Measurements from ENCODE around the gene CDC20B.
"Not testable (repeated sequence)": the region's sequence is repeated elsewhere in the genome, so short reads cannot be mapped to it uniquely, and the experiment has no call there.

CDC20B gene

DNA sequence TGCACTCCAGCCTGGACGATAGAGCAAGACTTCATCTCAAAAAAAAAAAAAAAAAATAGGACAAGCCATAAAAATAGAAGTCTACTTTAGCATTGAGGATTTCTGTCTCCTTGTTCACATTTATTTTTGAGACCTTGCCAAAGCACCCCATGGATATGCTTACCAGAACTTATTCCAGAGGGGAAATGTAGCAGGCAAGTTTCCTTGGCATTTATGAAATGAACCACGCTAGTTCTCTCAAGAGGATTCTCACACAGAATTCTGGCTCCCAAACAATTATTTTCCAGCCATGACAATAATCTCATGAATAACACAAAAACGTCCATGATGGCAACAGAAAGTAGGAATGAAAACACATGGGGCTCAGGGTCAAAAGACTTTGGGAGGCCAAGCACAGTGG lies 36.5 kb downstream of the CDC20B start:
- H3K9me3 ChIP-seq (ENCODE audit: control insufficient read depth in 2 of 2, low read length in 2 of 2) = no peaks in the 10 kb centered on the region
- no peaks in the 10 kb centered on the region for H3K36me3 ChIP-seq (ENCODE audit: control insufficient read depth in 2 of 2, insufficient read depth in 2 of 2, low read length in 2 of 2)
- H3K4me3 ChIP-seq (ENCODE audit: low read length in 2 of 2) = no peak overlapping the region
- H3K9ac ChIP-seq (ENCODE audit: low read length in 2 of 2) = no peak overlapping the region
- H3K27me3 ChIP-seq (ENCODE audit: control insufficient read depth in 1 of 2, insufficient read depth in 2 of 2, low read length in 2 of 2) = peaks cover 0 to 2% of the 10 kb centered on the region in 2 donors
- no peak overlapping the region for H3K27ac ChIP-seq (ENCODE audit: low read length)
- no peaks in the 10 kb centered on the region for H3K4me1 ChIP-seq (ENCODE audit: control insufficient read depth, insufficient read depth, low read length)

GRCh38 chr5:55134053-55134722 lies 38.8 kb downstream of the CDC20B start:
- no peaks in the 10 kb centered on the region for H3K36me3 ChIP-seq (ENCODE audit: control insufficient read depth in 2 of 2, insufficient read depth in 2 of 2, low read length in 2 of 2)
- H3K27me3 ChIP-seq (ENCODE audit: control insufficient read depth in 1 of 2, insufficient read depth in 2 of 2, low read length in 2 of 2) = peaks cover 0 to 2% of the 10 kb centered on the region in 2 donors
- H3K4me1 ChIP-seq (ENCODE audit: control insufficient read depth, insufficient read depth, low read length) = no peaks in the 10 kb centered on the region

GRCh38 chr5:55123365-55123764 lies 49.6 kb downstream of the CDC20B start:
- Histone ChIP-seq H3K9me3 (ENCODE audit: control insufficient read depth in 2 of 2, low read length in 2 of 2) (peaks cover 0 to 4% of the 10 kb centered on the region in 2 donors), H3K4me3 (ENCODE audit: low read length in 2 of 2) (no peak overlapping the region), H3K27ac (ENCODE audit: low read length) (no peak overlapping the region), H3K27me3 (ENCODE audit: control insufficient read depth in 1 of 2, insufficient read depth in 2 of 2, low read length in 2 of 2) (no peaks in the 10 kb centered on the region), H3K4me1 (ENCODE audit: control insufficient read depth, insufficient read depth, low read length) (no peaks in the 10 kb centered on the region), H3K36me3 (ENCODE audit: control insufficient read depth in 2 of 2, insufficient read depth in 2 of 2, low read length in 2 of 2) (no peaks in the 10 kb centered on the region), H3K9ac (ENCODE audit: low read length in 2 of 2) (no peak overlapping the region)

More at GRCh38 chr5:55134053-55134722, 38.8 kb downstream of the CDC20B start:
- Histone ChIP-seq H3K4me3 (ENCODE audit: low read length in 2 of 2) (no peak overlapping the region), H3K9me3 (ENCODE audit: control insufficient read depth in 2 of 2, low read length in 2 of 2) (peaks cover 0 to 3% of the 10 kb centered on the region in 2 donors), H3K9ac (ENCODE audit: low read length in 2 of 2) (no peak overlapping the region), H3K27ac (ENCODE audit: low read length) (no peak overlapping the region)

- H3K4me1 ChIP-seq (ENCODE audit: control insufficient read depth, insufficient read depth, low read length) = no peaks in the 10 kb centered on the region
- no peaks in the 10 kb centered on the region for H3K27me3 ChIP-seq (ENCODE audit: control insufficient read depth in 1 of 2, insufficient read depth in 2 of 2, low read length in 2 of 2)
- H3K9me3 ChIP-seq (ENCODE audit: control insufficient read depth in 2 of 2, low read length in 2 of 2) = peaks cover 0 to 4% of the 10 kb centered on the region in 2 donors
- no peak overlapping the region for H3K4me3 ChIP-seq (ENCODE audit: low read length in 2 of 2)
- H3K9ac ChIP-seq (ENCODE audit: low read length in 2 of 2) = no peak overlapping the region
- no peak overlapping the region for H3K27ac ChIP-seq (ENCODE audit: low read length)
- H3K36me3 ChIP-seq (ENCODE audit: control insufficient read depth in 2 of 2, insufficient read depth in 2 of 2, low read length in 2 of 2) = no peaks in the 10 kb centered on the region
Measured at GRCh38 chr5:55114061-55114460, 58.9 kb downstream of the CDC20B start.

DNA sequence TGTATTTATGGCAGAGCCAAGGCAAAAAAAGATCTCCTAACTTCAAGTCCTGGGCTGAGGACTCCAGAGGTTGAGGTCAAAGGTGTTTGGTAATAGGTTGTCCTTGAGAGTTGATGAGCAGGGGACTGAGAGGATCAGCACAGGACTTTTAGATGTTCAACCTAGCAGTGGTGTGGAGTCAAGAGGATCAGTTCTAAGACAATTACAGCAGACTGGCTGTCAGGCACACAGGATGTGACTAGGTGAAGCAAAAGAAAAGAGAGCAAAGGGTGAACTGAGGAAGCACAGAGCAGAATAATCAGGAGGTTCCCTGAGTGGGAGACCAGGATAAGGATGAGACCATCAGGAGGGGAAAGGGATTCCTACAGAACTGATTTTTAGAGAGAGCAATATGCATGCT lies 59.6 kb downstream of the CDC20B start:
- H3K4me3 ChIP-seq (ENCODE audit: low read length in 2 of 2) = no peak overlapping the region
- no peaks in the 10 kb centered on the region for H3K4me1 ChIP-seq (ENCODE audit: control insufficient read depth, insufficient read depth, low read length)
- H3K9ac ChIP-seq (ENCODE audit: low read length in 2 of 2) = no peak overlapping the region
- no peaks in the 10 kb centered on the region for H3K36me3 ChIP-seq (ENCODE audit: control insufficient read depth in 2 of 2, insufficient read depth in 2 of 2, low read length in 2 of 2)
- no peak overlapping the region for H3K27ac ChIP-seq (ENCODE audit: low read length)
- no peaks in the 10 kb centered on the region for H3K27me3 ChIP-seq (ENCODE audit: control insufficient read depth in 1 of 2, insufficient read depth in 2 of 2, low read length in 2 of 2)
- no peaks in the 10 kb centered on the region for H3K9me3 ChIP-seq (ENCODE audit: control insufficient read depth in 2 of 2, low read length in 2 of 2)

GRCh38 chr5:55110217-55110616 lies 62.8 kb downstream of the CDC20B start:
- no peak overlapping the region for H3K27ac ChIP-seq (ENCODE audit: low read length)
- H3K36me3 ChIP-seq (ENCODE audit: control insufficient read depth in 2 of 2, insufficient read depth in 2 of 2, low read length in 2 of 2) = no peaks in the 10 kb centered on the region
- H3K4me1 ChIP-seq (ENCODE audit: control insufficient read depth, insufficient read depth, low read length) = no peaks in the 10 kb centered on the region
- H3K27me3 ChIP-seq (ENCODE audit: control insufficient read depth in 1 of 2, insufficient read depth in 2 of 2, low read length in 2 of 2) = no peaks in the 10 kb centered on the region
- no peaks in the 10 kb centered on the region for H3K9me3 ChIP-seq (ENCODE audit: control insufficient read depth in 2 of 2, low read length in 2 of 2)
- no peak overlapping the region for H3K9ac ChIP-seq (ENCODE audit: low read length in 2 of 2)
- H3K4me3 ChIP-seq (ENCODE audit: low read length in 2 of 2) = no peak overlapping the region

DNA sequence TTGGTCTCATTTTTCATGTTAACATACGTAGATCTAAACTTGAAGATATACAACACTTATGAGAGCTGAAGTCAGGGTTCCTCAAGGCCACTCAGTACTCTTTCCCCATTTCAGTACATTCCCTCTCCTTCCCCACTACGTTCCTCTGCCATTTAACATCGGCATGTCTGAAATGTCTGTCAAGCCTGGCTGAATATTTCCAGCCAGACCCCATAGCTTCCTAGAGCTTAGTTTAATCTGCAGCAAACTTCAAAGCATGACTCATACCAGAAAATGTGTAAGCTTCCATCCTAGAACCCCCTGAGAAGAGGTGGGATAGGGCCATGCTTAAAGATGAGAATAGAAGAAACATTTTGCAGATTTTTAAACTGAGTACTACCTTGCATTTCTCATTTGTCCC lies 64.3 kb downstream of the CDC20B start:
- no peak overlapping the region for H3K9ac ChIP-seq (ENCODE audit: low read length in 2 of 2)
- H3K27me3 ChIP-seq (ENCODE audit: control insufficient read depth in 1 of 2, insufficient read depth in 2 of 2, low read length in 2 of 2) = no peaks in the 10 kb centered on the region
- no peak overlapping the region for H3K4me3 ChIP-seq (ENCODE audit: low read length in 2 of 2)
- H3K4me1 ChIP-seq (ENCODE audit: control insufficient read depth, insufficient read depth, low read length) = no peaks in the 10 kb centered on the region
- no peaks in the 10 kb centered on the region for H3K9me3 ChIP-seq (ENCODE audit: control insufficient read depth in 2 of 2, low read length in 2 of 2)
- no peak overlapping the region for H3K27ac ChIP-seq (ENCODE audit: low read length)
- no peaks in the 10 kb centered on the region for H3K36me3 ChIP-seq (ENCODE audit: control insufficient read depth in 2 of 2, insufficient read depth in 2 of 2, low read length in 2 of 2)

DNA sequence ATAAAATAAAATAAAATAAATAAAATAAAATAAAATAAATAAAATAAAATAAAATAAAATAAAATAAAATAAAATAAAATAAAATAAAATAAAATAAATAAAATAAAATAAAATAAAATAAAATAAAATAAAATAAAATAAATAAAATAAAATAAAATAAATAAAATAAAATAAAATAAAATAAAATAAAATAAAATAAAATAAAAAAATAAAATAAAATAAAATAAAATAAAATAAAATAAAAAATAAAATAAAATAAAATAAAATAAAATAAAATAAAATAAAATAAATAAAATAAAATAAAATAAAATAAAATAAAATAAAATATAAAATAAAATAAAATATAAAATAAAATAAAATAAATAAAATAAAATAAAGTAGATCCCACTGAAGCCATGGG lies 67.0 kb downstream of the CDC20B start:
- H3K9me3 ChIP-seq (ENCODE audit: control insufficient read depth in 2 of 2, low read length in 2 of 2); H3K36me3 ChIP-seq (ENCODE audit: control insufficient read depth in 2 of 2, insufficient read depth in 2 of 2, low read length in 2 of 2); H3K4me3 ChIP-seq (ENCODE audit: low read length in 2 of 2); H3K4me1 ChIP-seq (ENCODE audit: control insufficient read depth, insufficient read depth, low read length); H3K27ac ChIP-seq (ENCODE audit: low read length); H3K27me3 ChIP-seq (ENCODE audit: control insufficient read depth in 1 of 2, insufficient read depth in 2 of 2, low read length in 2 of 2); H3K9ac ChIP-seq (ENCODE audit: low read length in 2 of 2): not testable (repeated sequence)

- H3K4me3 ChIP-seq (ENCODE audit: low read length in 2 of 2) = no peak overlapping the region
- no peaks in the 10 kb centered on the region for H3K4me1 ChIP-seq (ENCODE audit: control insufficient read depth, insufficient read depth, low read length)
- peaks cover 3 to 4% of the 10 kb centered on the region in 2 donors for H3K9me3 ChIP-seq (ENCODE audit: control insufficient read depth in 2 of 2, low read length in 2 of 2)
- H3K9ac ChIP-seq (ENCODE audit: low read length in 2 of 2) = no peak overlapping the region
- H3K27ac ChIP-seq (ENCODE audit: low read length) = no peak overlapping the region
- no peaks in the 10 kb centered on the region for H3K36me3 ChIP-seq (ENCODE audit: control insufficient read depth in 2 of 2, insufficient read depth in 2 of 2, low read length in 2 of 2)
- no peaks in the 10 kb centered on the region for H3K27me3 ChIP-seq (ENCODE audit: control insufficient read depth in 1 of 2, insufficient read depth in 2 of 2, low read length in 2 of 2)
Measured at GRCh38 chr5:55104946-55105701, 67.9 kb downstream of the CDC20B start.

- Histone ChIP-seq H3K27me3 (ENCODE audit: control insufficient read depth in 1 of 2, insufficient read depth in 2 of 2, low read length in 2 of 2) (no peaks in the 10 kb centered on the region), H3K36me3 (ENCODE audit: control insufficient read depth in 2 of 2, insufficient read depth in 2 of 2, low read length in 2 of 2) (no peaks in the 10 kb centered on the region), H3K4me1 (ENCODE audit: control insufficient read depth, insufficient read depth, low read length) (no peaks in the 10 kb centered on the region), H3K9me3 (ENCODE audit: control insufficient read depth in 2 of 2, low read length in 2 of 2) (peaks cover 3 to 4% of the 10 kb centered on the region in 2 donors), H3K4me3 (ENCODE audit: low read length in 2 of 2) (no peak overlapping the region), H3K27ac (ENCODE audit: low read length) (no peak overlapping the region), H3K9ac (ENCODE audit: low read length in 2 of 2) (no peak overlapping the region)
Measured at GRCh38 chr5:55104036-55104772, 68.8 kb downstream of the CDC20B start.
